Measurements from ENCODE around the gene ZFYVE26. TPM values are rescaled to one million over a fixed set of nuclear protein-coding genes. Genes with fewer than 3 reads are reported as not detected.

Gene ZFYVE26
- total RNA-seq, 4 donors from 2014 or later, result 23.9 to 31.7 (median 28.8) TPM

DNA sequence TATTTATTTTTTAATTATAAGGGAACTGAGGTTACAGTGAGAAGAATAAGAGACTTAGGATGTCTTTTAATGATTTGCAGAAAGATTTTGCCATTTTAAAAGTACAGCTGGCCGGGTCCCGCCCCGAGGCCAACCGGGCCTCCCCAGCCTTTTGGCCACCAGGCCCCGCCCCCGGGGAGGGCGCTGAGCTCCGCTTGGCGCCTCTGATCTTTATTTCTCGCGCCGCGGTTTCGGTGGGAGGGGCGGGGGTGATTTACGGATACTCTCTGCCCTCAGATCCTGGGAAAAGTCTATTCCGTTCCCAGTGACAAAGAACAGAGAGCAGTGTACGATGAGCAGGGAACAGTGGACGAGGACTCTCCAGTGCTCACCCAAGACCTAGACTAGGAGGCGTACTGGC, 17.7 kb downstream of the ZFYVE26 start:
- peak overlapping the region in 1 of 4 donors; percentile 34 for H3K27ac ChIP-seq
- H3K9me3 ChIP-seq, result no peaks in the 10 kb centered on the region
- TF ChIP-seq, protein P1, sequence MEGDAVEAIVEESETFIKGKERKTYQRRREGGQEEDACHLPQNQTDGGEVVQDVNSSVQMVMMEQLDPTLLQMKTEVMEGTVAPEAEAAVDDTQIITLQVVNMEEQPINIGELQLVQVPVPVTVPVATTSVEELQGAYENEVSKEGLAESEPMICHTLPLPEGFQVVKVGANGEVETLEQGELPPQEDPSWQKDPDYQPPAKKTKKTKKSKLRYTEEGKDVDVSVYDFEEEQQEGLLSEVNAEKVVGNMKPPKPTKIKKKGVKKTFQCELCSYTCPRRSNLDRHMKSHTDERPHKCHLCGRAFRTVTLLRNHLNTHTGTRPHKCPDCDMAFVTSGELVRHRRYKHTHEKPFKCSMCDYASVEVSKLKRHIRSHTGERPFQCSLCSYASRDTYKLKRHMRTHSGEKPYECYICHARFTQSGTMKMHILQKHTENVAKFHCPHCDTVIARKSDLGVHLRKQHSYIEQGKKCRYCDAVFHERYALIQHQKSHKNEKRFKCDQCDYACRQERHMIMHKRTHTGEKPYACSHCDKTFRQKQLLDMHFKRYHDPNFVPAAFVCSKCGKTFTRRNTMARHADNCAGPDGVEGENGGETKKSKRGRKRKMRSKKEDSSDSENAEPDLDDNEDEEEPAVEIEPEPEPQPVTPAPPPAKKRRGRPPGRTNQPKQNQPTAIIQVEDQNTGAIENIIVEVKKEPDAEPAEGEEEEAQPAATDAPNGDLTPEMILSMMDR (IDR thresholded peaks at IDR 0.05), result no peak
- no peak for TF ChIP-seq POLR2AphosphoS5 (IDR thresholded peaks at IDR 0.05)
- no peak for TF ChIP-seq POLR2A (IDR thresholded peaks at IDR 0.05)
- TF ChIP-seq EP300 (IDR thresholded peaks at IDR 0.05; ENCODE audit: low read depth), result no peak
- no peaks in the 10 kb centered on the region for H3K4me1 ChIP-seq
- WGBS, 2 donors (ENCODE audit: low coverage in 1 of 2), result 83 to 87% methylated on average over 9 to 20 of the region's 20 CpGs
- H3K36me3 ChIP-seq, result peaks cover 0 to 94% (median 36%) of the 10 kb centered on the region in 4 donors
- H3K27me3 ChIP-seq, result no peaks in the 10 kb centered on the region
- in situ Hi-C loops (cut with MboI; ENCODE audit: low pct_ligation_motif_present in 1 of 4, low pct_unique_long_range_greater_than_20kb in 1 of 4, low sequenced_read_pairs in 3 of 4), result no loop called here
- intact Hi-C loops (cut with DNase I; ENCODE audit: low total_unique reads), result no loop called here
- DNase-seq, result no peak
- no peak overlapping the region for H3K4me3 ChIP-seq

DNA sequence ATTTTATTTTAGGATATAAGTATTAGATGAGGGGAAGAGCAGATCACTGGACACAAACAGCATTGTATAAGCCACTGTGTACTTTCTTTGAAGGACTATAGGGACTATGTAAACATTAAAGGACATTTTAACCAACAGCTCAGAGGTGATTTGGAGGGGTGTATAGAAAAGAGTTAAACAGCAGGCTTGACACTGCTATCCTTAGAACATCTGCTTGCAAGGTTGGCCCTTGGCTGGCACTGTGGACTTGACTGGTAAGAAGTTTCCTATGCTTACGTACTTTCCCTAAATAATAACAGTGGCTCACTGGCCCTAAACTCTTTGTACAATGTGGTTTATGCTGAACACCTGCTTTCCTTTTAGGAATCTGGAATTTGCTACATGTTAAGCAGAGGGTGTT, 28.7 kb downstream of the ZFYVE26 start:
- Histone ChIP-seq H3K27ac (no peak overlapping the region), H3K4me3 (no peak overlapping the region), H3K36me3 (peaks cover 0 to 91% (median 37%) of the 10 kb centered on the region in 4 donors), H3K4me1 (no peaks in the 10 kb centered on the region), H3K27me3 (no peaks in the 10 kb centered on the region), H3K9me3 (no peaks in the 10 kb centered on the region)
- in situ Hi-C loops (cut with MboI; ENCODE audit: low pct_ligation_motif_present in 1 of 4, low pct_unique_long_range_greater_than_20kb in 1 of 4, low sequenced_read_pairs in 3 of 4) (no loop called here), intact Hi-C loops (cut with DNase I; ENCODE audit: low total_unique reads) (no loop called here)
- DNase-seq, result no peak
- 100% methylated on average over 1 of the region's 1 CpG for WGBS, 2 donors (ENCODE audit: low coverage in 1 of 2)
- TF ChIP-seq POLR2A (IDR thresholded peaks at IDR 0.05) (no peak), EP300 (IDR thresholded peaks at IDR 0.05; ENCODE audit: low read depth) (no peak), POLR2AphosphoS5 (IDR thresholded peaks at IDR 0.05) (no peak)
- TF ChIP-seq, protein P1 (IDR thresholded peaks at IDR 0.05), result no peak

DNA sequence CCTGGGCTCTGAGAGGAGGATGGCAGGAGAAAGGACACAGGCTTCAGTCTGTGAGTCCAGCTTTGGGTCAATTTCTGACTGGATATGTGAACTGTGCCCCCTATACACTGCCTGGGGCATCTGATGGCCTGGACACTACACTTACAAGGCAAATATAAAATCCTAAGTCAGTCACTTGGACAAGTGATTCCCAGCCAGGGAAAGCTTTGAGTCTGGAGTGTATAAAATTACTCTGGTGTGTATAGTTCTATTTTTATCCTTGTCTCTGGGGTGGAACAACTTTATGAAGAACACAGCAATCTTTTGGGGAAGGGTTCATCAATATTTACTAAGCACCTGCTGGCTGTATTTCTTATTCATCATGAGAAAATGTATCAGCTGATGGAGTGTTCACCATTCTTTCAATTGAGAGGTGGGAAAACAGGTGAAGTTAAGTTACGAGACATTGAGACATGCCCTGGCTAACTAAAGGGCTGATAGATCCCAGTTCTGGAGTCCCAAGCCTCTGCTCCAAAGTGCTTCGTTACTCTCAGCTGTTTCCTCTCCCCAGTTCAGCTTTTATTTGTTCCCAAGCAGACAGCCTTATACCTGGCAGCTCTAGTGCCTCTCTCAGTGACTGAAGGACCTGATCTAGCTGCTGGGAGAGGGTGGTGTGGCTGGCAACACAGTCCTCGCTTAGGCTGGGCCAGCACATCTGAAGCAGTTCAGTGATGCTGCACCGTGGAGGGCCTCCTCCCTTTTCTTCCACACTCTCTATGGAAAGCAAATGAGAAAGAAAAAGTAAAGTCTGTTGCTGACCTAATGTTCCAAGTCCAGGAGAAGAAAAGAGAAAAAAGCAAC, 30.9 kb downstream of the ZFYVE26 start:
- no peaks in the 10 kb centered on the region for H3K4me1 ChIP-seq
- intact Hi-C loops (cut with DNase I; ENCODE audit: low total_unique reads), result no loop called here
- no peak for DNase-seq
- no peak overlapping the region for H3K27ac ChIP-seq
- no peaks in the 10 kb centered on the region for H3K9me3 ChIP-seq
- H3K36me3 ChIP-seq, result peaks cover 0 to 86% (median 43%) of the 10 kb centered on the region in 4 donors
- no peaks in the 10 kb centered on the region for H3K27me3 ChIP-seq
- TF ChIP-seq EP300 (IDR thresholded peaks at IDR 0.05; ENCODE audit: low read depth) (no peak), POLR2A (IDR thresholded peaks at IDR 0.05) (no peak), POLR2AphosphoS5 (IDR thresholded peaks at IDR 0.05) (no peak)
- TF ChIP-seq, protein P1 (IDR thresholded peaks at IDR 0.05), result no peak
- in situ Hi-C loops (cut with MboI; ENCODE audit: low pct_ligation_motif_present in 1 of 4, low pct_unique_long_range_greater_than_20kb in 1 of 4, low sequenced_read_pairs in 3 of 4), result no loop called here
- WGBS, 2 donors (ENCODE audit: low coverage in 1 of 2), result 89 to 100% methylated on average over 1 to 4 of the region's 4 CpGs
- H3K4me3 ChIP-seq, result no peak overlapping the region

DNA sequence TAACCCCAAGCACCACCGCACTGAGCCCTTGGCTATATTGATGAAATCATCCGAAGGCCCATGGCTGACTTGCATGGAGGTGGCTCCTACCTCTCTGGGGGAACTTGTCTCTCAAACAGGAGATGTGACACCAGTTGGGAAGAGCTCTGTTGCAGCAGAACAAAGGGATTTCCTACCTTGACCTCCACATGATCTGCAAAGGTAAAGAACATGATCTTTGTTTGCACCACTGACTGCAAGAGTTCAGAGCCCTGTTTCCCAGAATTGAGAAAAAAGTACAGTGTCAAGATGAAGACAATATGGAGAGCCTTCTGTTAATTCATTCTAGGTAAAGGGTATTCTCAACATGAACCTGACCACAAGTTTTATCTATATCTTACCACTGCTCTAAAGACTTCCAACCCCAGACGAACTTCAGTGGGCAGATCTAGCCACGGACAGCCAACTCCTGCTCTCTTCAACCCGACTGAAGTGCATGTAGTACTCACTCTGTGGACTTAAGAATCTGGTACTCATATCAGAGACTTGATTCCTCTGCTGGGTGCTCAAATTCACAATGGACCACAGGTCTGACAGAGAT, 32.1 kb downstream of the ZFYVE26 start:
- peaks cover 0 to 87% (median 44%) of the 10 kb centered on the region in 4 donors for H3K36me3 ChIP-seq
- H3K27ac ChIP-seq, result no peak overlapping the region
- no peaks in the 10 kb centered on the region for H3K27me3 ChIP-seq
- in situ Hi-C loops (cut with MboI; ENCODE audit: low pct_ligation_motif_present in 1 of 4, low pct_unique_long_range_greater_than_20kb in 1 of 4, low sequenced_read_pairs in 3 of 4) (no loop called here), intact Hi-C loops (cut with DNase I; ENCODE audit: low total_unique reads) (no loop called here)
- no peaks in the 10 kb centered on the region for H3K9me3 ChIP-seq
- 90 to 96% methylated on average over 2 to 5 of the region's 5 CpGs for WGBS, 2 donors (ENCODE audit: low coverage in 1 of 2)
- H3K4me3 ChIP-seq, result no peak overlapping the region
- TF ChIP-seq POLR2AphosphoS5 (IDR thresholded peaks at IDR 0.05) (no peak), POLR2A (IDR thresholded peaks at IDR 0.05) (no peak), EP300 (IDR thresholded peaks at IDR 0.05; ENCODE audit: low read depth) (no peak)
- TF ChIP-seq, protein P1 (IDR thresholded peaks at IDR 0.05), result no peak
- no peak for DNase-seq
- H3K4me1 ChIP-seq, result no peaks in the 10 kb centered on the region
